ENCODE data around the gene GART. TPM values are rescaled to one million over a fixed set of nuclear protein-coding genes. Genes with fewer than 3 reads are reported as not detected.

Gene GART
- total and polyA plus RNA-seq, 10 of the 15 experiments (the other 5 are each of a cell fraction or from before 2014, with no cell fraction given) = 44.7 to 178 (median 106) TPM

DNA sequence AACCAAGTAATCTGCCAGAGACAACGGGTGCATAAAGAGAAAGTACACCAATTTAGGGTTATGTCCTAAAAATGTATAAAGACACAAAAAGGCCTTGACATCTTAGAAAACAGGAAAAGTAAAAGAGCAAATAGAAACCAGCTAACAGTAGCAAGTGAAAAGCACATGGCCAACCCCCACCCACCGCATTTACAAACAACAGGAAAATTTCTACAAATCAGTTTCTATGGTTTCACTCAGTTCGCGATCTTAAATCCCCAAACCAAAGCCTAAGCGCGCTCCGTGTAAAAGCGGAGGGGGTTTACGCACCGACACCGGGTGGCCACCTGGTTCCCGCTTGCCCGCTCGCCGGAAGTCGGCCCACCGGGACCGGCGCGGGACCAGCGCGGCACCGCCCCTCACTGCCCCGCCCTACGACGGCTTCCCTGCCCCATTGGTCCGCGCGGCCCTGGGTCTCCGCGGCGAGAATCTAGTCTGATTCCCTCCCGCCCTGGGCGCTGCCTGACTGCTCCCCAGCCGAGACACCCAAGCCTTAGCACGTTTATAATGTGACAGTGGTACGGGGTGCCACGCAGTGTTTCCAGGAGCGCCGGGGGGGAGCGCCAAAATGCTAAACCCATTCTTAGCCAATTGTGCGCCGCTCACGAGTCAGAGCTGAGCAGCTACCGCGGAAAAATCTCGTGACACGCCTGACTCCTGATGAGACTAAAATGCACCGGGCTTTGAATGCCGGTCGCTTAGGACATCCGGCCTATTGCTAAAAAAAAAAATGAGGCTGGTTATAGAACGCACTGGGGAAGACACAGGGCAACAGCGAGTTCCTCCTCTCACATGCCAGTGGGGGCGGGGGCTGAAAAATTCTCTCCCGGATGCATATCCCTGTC is at the start of gene GART (continued):
- TF ChIP-seq RAD21 (IDR thresholded peaks at IDR 0.05; ENCODE audit: insufficient read depth, low read depth, low read length) (no peak), KDM1A (IDR thresholded peaks at IDR 0.05; ENCODE audit: borderline replicate concordance) (no peak), MEF2A (IDR thresholded peaks at IDR 0.05; ENCODE audit: insufficient read depth, low read depth, low read length) (no peak), EGR1 (IDR thresholded peaks at IDR 0.05; ENCODE audit: borderline replicate concordance in 1 of 2, low read depth in 2 of 2, low read length in 2 of 2) (peak in 1 of 2 experiments; percentile 6; a peak in 1 of 3 replicates), LARP7 (IDR thresholded peaks at IDR 0.05) (peak; percentile 29; the same call in 1 of the 2 replicates), POU2F2 (IDR thresholded peaks at IDR 0.05; ENCODE audit: borderline replicate concordance, low read depth, low read length) (peak; percentile 71; the same call in 1 of the 3 replicates), RB1 (IDR thresholded peaks at IDR 0.05; ENCODE audit: borderline replicate concordance) (peak; percentile 76; the same call in 1 of the 2 replicates), MYB (IDR thresholded peaks at IDR 0.05; ENCODE audit: borderline replicate concordance, low read depth, low read length) (no peak), IKZF1 (conservative IDR thresholded peaks at IDR 0.05) (peak; percentile 27), ZNF274 (IDR thresholded peaks at IDR 0.05; ENCODE audit: insufficient read depth, insufficient read length) (no peak), FOS (IDR thresholded peaks at IDR 0.05; ENCODE audit: borderline replicate concordance, extremely low read depth, insufficient read length) (no peak), MEF2B (IDR thresholded peaks at IDR 0.05; ENCODE audit: partially characterized antibody, poor library complexity, severe bottlenecking) (no peak), CHD2 (IDR thresholded peaks at IDR 0.05; ENCODE audit: borderline replicate concordance, low read depth, low read length) (no peak), CHD1 (IDR thresholded peaks at IDR 0.05; ENCODE audit: low read depth, low read length) (peak; percentile 83; the same call in 1 of the 2 replicates), ZSCAN29 (IDR thresholded peaks at IDR 0.05) (no peak), CBX3 (IDR thresholded peaks at IDR 0.05; ENCODE audit: borderline replicate concordance, low read depth) (no peak), YBX1 (IDR thresholded peaks at IDR 0.05) (no peak), FOXK2 (IDR thresholded peaks at IDR 0.05) (no peak), STAT3 (IDR thresholded peaks at IDR 0.05; ENCODE audit: low read depth, low read length) (no peak), ASH2L (IDR thresholded peaks at IDR 0.05; ENCODE audit: borderline replicate concordance, low read depth) (0 out of 2 replicates have a peak, but pooled peaks have one; percentile 62), FOXM1 (IDR thresholded peaks at IDR 0.05; ENCODE audit: low read depth, low read length) (no peak; the same call in 1 of the 2 replicates), TBL1XR1 (IDR thresholded peaks at IDR 0.05; ENCODE audit: low read depth, low read length) (0 out of 2 replicates have a peak, but pooled peaks have one; percentile 5)
- TF ChIP-seq, protein P1, sequence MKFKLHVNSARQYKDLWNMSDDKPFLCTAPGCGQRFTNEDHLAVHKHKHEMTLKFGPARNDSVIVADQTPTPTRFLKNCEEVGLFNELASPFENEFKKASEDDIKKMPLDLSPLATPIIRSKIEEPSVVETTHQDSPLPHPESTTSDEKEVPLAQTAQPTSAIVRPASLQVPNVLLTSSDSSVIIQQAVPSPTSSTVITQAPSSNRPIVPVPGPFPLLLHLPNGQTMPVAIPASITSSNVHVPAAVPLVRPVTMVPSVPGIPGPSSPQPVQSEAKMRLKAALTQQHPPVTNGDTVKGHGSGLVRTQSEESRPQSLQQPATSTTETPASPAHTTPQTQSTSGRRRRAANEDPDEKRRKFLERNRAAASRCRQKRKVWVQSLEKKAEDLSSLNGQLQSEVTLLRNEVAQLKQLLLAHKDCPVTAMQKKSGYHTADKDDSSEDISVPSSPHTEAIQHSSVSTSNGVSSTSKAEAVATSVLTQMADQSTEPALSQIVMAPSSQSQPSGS (IDR thresholded peaks at IDR 0.05; ENCODE audit: low read length) = 0 out of 2 replicates have a peak, but pooled peaks have one; percentile 32
- TF ChIP-seq, protein P2, sequence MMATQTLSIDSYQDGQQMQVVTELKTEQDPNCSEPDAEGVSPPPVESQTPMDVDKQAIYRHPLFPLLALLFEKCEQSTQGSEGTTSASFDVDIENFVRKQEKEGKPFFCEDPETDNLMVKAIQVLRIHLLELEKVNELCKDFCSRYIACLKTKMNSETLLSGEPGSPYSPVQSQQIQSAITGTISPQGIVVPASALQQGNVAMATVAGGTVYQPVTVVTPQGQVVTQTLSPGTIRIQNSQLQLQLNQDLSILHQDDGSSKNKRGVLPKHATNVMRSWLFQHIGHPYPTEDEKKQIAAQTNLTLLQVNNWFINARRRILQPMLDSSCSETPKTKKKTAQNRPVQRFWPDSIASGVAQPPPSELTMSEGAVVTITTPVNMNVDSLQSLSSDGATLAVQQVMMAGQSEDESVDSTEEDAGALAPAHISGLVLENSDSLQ (IDR thresholded peaks at IDR 0.05) = no peak
- TF ChIP-seq, protein P3, sequence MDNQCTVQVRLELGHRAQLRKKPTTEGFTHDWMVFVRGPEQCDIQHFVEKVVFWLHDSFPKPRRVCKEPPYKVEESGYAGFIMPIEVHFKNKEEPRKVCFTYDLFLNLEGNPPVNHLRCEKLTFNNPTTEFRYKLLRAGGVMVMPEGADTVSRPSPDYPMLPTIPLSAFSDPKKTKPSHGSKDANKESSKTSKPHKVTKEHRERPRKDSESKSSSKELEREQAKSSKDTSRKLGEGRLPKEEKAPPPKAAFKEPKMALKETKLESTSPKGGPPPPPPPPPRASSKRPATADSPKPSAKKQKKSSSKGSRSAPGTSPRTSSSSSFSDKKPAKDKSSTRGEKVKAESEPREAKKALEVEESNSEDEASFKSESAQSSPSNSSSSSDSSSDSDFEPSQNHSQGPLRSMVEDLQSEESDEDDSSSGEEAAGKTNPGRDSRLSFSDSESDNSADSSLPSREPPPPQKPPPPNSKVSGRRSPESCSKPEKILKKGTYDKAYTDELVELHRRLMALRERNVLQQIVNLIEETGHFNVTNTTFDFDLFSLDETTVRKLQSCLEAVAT (IDR thresholded peaks at IDR 0.05) = no peak
- TF ChIP-seq, protein P4, sequence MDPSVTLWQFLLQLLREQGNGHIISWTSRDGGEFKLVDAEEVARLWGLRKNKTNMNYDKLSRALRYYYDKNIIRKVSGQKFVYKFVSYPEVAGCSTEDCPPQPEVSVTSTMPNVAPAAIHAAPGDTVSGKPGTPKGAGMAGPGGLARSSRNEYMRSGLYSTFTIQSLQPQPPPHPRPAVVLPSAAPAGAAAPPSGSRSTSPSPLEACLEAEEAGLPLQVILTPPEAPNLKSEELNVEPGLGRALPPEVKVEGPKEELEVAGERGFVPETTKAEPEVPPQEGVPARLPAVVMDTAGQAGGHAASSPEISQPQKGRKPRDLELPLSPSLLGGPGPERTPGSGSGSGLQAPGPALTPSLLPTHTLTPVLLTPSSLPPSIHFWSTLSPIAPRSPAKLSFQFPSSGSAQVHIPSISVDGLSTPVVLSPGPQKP (IDR thresholded peaks at IDR 0.05; ENCODE audit: low read depth, low read length) = 0 out of 2 replicates have a peak, but pooled peaks have one; percentile 12

All from GM12878 (cell line).